D721Med (cell line): Measurements from ENCODE around the gene UPF3A.
A peak's percentile ranks its signal among the peaks of the same experiment; 100 is the strongest.

ENCODE experiments used
- DNase-seq: peaks from one replicate; pipeline ENCODE4 v3.0.0; 2011; ENCODE audit warnings: low spot score; ENCODE audit not compliant: insufficient read length
- FAIRE-seq: peaks from 2 replicates; lab custom pipeline; 2011; peaks lifted over from hg19 to GRCh38; lab: Jason Lieb, UNC
- TF ChIP-seq, protein P1 (sequence below): IDR thresholded peaks from 2 replicates; pipeline ENCODE4 v1.5.1; 2012; ENCODE audit warnings: mild to moderate bottlenecking, control low read depth; ENCODE audit not compliant: insufficient read depth; ENCODE audit errors: missing control alignments

The UPF3A gene

DNA sequence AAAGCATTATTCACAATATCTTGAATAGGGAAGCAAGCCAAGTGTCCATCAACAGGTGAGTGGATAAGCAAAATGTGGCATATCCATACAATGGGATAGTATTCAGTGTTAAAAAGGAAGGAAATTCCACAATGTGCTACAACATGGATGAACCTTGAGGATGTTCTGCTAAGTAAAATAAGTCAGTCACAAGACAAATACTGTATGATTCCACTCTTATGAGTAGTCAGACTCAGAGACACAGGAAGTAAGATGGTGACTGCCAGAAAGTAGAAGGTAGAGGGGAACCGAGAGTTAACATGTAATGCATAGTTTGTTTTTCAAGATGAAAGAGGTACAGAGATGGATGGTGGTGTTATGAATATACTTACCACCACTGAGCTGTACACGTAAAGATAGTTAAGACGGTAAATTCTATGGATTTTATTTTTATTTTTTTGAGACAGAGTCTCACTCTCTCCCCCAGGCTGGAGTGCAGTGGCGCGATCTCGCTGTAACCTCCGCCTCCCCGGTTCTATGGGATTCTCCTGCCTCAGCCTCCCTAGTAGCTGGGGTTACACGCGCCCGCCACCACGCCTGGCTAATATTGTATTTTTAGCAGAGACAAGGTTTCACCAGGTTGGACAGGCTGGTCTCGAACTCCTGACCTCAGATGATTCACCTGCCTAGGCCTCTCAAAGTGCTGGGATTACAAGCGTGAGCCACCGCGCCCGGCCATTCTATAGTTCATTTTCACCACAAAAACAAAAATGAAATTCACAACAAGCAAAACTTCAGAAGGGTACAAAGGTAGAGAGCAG is 31.9 kb downstream of the UPF3A start:
- TF ChIP-seq, protein P1, sequence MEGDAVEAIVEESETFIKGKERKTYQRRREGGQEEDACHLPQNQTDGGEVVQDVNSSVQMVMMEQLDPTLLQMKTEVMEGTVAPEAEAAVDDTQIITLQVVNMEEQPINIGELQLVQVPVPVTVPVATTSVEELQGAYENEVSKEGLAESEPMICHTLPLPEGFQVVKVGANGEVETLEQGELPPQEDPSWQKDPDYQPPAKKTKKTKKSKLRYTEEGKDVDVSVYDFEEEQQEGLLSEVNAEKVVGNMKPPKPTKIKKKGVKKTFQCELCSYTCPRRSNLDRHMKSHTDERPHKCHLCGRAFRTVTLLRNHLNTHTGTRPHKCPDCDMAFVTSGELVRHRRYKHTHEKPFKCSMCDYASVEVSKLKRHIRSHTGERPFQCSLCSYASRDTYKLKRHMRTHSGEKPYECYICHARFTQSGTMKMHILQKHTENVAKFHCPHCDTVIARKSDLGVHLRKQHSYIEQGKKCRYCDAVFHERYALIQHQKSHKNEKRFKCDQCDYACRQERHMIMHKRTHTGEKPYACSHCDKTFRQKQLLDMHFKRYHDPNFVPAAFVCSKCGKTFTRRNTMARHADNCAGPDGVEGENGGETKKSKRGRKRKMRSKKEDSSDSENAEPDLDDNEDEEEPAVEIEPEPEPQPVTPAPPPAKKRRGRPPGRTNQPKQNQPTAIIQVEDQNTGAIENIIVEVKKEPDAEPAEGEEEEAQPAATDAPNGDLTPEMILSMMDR = no peak
- FAIRE-seq = no peak
- no peak for DNase-seq

DNA sequence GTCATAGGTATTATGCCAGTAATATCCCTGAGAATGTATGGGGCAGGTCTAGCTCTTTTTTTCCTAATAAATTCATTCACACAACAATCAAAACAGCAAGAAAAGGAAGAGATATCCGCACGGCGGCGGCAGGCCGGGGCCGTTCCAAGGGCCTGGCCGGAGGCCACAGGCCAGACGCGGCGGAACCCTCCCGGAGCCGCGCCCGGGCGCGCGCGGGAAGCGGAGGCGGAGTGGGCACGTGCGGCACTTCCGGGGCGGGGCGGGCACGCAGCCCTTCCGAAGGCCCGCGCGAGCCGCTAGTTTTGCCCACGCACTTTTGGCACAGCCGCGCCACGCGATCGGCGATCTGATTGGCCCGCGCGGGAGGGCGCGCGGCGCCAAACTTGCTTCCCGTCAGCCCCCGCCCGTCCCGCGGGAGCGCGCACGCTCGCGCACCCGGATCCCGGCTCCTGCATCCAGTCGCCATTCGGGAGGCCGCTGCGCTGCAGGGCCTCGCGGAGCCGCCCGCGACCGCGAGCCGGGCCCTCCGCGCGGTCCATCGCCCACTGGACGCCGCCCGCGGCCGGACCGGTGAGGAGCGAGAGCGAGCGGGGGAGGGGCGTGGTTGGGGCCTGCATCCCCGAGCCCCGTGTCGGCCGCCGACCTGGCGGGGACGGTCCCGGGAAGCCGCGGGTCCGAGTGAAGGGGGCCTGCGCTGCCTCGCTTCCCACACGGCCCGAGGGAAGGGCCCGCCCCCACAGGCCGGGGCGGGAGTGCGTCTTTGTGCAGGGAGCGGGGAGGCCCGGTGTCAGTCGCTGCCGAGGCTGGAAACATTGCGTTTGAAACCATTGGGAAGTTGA is 32.9 kb downstream of the UPF3A start, which contains the start of gene CHAMP1:
Gene CHAMP1, plus strand, starts transcription at position 430 of the 839 bp plus-strand sequence. CDS start 9,340 bp downstream, outside the sequence.
- FAIRE-seq (no peak), DNase-seq (peak; percentile 84)
- TF ChIP-seq, protein P1 = no peak

DNA sequence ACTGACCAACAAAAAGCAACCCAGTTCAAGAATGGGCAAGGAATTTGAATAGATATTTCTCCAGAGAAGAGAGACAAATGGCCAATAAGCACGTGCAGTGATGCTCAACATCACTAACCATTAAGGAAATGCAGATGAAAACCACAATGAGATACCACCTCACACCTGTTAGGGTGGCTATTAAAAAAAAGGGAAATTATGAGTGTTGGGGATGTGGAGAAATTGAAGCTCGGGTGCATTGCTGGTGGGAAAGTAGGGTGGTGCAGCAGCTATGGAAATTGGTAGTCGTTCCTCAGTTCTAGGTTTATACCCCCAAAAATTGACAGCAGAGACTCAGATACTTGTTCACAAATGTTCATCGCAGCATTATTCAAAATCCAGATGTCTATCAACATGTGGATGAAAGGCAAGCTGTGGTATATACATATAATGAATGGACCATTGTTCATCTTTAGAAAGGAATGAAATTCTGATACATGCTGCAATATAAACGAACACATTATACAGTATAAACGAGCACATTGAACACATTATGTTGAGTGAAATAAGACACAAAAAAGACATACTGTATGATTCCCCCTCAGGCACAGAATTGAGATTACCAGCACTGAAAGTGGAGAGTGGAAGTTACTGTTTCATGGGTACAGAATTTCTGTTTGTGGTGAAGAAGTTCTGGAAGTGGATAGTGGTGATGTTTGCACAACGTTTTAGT is 33.8 kb downstream of the UPF3A start:
- FAIRE-seq = no peak
- TF ChIP-seq, protein P1 = no peak
- no peak for DNase-seq

DNA sequence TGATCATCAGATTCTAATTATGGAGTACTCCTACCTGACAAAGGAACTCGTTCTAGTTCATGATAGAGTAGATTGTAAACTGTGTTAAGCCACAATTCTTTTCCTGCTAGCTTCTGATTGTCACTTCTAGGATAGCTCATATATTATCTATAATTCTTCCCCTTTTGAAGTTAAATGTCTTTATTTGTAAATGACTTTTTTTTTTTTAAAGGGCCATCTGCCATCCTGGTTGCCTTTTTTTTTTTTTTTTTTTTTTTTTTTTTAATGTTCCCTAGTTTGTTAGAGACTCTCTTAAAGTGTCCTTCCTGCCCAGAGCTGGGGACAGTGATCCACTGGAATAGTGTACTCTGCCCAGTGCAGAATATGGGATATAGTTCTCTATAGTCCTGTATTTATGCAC is 37.2 kb downstream of the UPF3A start:
- DNase-seq (no peak), FAIRE-seq (no peak)
- TF ChIP-seq, protein P1 = no peak

DNA sequence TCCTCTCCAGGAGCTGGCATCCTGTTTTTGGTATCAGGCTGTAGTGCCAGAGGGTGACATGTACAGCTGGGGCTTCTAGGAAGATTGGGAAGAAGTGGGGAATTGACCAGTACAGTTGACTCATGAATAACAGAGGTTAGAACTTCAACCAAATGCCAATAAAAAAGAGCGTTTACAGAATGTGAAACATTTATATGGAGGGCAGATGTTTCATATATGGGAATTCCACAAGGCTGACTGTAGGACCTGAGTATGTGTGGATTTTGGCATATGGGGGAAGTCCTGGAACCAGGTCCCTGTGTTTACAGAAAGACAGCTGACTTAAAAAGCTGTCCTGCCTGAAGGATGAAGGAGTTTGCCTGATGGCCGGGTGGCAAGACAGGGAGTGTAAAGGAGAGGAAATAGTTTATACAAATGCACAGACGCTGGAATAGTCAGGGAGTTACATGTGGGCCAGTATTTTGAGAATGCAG is 38.1 kb downstream of the UPF3A start:
- TF ChIP-seq, protein P1 = no peak
- FAIRE-seq = no peak
- DNase-seq = no peak

DNA sequence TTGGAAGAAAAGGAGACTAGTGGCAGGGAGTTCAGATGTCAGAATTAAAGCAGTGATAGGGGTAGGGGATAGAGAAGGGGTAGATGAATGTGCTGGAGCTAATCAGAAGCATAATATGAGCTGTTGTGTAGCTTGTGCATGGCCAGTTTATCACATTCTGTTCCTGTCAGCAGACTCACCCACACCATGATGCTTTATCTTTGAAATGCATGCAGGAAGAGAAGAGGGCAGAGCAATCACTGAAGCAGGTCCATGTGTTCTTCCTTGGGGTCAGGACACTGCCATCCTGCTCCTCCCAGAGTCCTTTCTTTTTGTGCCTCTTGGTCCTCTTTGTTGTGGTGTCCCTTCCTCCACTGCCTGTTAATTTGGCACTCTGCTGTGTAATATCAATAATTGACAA is 38.7 kb downstream of the UPF3A start:
- FAIRE-seq (no peak), DNase-seq (no peak)
- TF ChIP-seq, protein P1 = no peak
